Measurements from ENCODE around the gene SUSD1. TPM values are rescaled to one million over a fixed set of nuclear protein-coding genes. Genes with fewer than 3 reads are reported as not detected.

SUSD1 gene

Small RNAs within 50 kb of the gene (small RNA-seq; reads per million reads assigned to genes)
- not detected for gene RF00019 (ENCODE audit: insufficient read depth)
- not detected for gene RNU6-710P (ENCODE audit: insufficient read depth)
- not detected for gene RNU6-855P (ENCODE audit: insufficient read depth)

All from mesendoderm (in vitro differentiated cells).